Islet of Langerhans (tissue), 1 donor: ENCODE results near the gene KLF1.
"Not testable (repeated sequence)": the region's sequence is repeated elsewhere in the genome, so short reads cannot be mapped to it uniquely, and the experiment has no call there.

Experiments
- FAIRE-seq: peaks from one replicate; lab custom pipeline; 2011; peaks lifted over from hg19 to GRCh38; lab: Jason Lieb, UNC

The KLF1 gene

DNA sequence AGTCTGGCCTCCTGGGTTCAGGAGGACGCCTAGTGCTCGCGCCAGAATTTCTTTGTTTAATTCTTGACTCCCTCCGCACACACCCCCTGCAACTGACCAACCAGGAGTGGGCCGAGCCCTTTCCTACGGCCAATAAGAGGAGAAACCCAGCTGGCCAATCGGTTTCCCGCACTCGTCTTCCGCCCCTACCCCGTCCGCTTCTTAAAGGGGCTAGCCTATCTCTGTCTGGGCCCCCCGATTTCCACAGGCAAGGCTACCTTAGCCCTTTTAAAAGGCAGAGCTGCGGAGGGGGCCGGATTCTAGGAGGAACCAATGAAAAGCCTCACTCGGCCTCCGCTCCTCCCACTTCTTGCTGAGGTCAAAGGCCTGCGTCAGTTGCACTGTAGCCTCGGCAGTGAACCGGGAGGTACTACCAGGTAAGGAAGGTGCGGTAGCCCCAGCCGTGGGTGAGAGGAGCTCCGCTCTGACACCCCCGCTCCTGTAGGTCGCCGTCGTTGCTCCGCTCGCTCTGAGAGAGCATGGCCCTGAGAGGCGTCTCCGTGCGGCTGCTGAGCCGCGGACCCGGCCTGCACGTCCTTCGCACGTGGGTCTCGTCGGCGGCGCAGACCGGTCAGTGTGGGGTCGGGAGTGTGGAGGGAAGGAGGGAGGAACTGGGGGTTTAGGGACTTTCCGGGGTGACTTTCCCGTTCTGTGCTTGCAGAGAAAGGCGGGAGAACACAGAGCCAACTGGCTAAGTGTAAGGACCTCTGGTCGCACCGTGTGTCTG is 4.0 kb upstream of the KLF1 start, which contains the start of gene GCDH:
TSS of gene GCDH (plus strand) at position 374 of the 766 bp plus-strand sequence. CDS start at position 519, 145 bp downstream.
- peak; percentile 76 for FAIRE-seq

DNA sequence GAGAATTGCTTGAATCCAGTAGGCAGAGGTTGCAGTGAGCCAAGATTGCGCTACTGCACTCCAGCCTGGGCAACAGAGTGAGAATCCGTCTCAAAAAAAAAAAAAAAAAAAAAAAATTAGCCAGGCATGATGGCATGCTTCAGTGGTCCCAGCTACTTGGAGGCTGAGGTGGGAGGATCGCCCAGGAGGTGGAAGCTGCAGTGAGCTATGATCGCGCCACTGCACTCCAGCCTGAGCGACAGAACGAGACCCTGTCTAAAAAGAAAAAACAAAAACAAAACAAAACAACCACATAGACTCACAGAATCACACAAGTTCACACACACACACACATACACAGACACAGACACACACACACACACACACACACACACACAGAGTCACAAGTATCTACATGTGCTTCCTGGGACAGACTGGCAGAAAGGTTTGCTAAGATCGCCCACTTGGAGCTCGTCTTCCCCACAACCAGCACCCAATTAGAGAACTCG is 3.3 kb upstream of the KLF1 start:
- FAIRE-seq: not testable (repeated sequence)

DNA sequence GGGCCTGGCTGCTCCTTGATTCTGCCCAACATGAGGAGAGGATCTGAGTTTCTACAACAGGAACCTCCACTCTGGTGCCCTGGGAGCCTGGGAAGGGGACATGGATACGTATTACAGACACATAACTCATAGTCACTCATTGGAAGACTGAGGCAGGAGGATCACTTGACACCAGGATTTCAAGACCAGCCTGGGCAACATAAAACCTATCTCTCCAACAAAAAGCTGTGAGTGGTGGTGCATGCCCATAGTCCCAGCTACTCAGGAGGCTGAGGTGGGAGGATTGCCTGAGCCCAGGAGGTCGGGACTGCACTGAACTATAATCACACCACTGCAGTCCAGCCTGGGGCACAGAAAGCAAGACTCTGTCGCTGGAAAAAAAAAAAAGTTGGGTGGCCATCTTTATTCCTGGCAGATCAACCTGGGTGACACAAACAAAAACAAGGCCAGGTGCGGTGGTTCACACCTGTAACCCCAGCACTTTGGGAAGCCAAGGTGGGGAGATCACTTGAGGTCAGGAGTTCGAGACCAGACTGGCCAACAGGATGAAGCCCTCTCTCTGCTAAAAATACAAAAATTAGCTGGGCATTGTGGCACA is 1.1 kb upstream of the KLF1 start:
- no peak for FAIRE-seq

DNA sequence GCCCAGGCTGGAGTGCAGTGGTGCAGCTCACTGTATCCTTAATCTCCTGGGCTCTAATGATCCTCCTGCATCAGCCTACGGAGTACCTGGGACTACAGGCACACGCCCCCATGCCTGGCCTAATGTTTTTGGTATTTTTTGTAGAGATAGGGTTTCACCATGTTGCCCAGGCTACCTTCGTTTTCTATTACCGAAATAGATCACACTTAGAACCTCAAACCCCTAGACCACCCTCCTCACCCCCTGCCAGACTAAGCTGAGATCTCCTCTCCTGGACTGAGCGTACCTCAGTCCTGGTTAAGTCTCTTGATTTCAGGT is 391 bp downstream of the KLF1 start:
- FAIRE-seq: no peak

DNA sequence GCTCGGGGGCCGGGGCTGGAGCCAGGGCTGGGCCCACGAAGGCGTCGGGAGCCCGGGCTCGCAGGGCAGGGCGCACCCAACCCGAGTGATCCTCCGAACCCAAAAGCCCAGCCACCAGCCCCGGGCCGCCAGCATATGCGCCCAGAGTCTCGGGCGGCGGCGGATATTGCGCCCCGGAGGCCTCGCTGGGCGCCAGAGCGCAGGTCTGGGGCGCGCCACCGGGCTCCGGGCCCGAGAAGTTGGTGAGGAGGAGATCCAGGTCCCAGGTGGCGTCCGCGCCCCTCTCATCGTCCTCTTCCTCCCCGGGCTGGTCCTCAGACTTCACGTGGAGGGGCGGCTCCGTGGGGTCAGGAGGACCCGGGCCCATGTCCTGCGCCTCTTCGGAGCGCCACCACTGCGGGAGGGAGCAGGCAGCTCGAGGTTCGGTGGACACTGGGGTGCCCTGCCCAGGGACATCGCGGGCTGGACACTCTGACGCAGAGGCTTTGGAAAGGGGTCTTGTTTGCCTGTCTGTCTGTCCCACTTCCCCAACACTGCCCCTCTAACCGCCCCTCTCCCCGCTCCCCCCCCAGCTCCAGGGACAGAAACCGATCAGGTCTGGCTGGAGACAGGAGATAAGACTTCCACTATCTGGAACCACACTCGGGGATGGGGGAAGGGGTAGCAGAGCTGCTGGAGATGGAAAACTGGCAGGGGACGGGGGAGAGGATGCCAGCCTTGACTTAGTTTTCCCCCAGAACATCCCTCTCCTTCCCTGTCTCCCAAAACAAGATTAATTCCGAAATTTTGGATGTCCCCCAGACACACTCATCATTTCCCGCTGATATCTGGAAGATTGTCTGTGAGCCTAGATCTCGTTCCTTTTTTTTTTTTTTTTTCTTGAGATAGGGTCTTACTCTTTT is 1.0 kb downstream of the KLF1 start:
- no peak for FAIRE-seq

DNA sequence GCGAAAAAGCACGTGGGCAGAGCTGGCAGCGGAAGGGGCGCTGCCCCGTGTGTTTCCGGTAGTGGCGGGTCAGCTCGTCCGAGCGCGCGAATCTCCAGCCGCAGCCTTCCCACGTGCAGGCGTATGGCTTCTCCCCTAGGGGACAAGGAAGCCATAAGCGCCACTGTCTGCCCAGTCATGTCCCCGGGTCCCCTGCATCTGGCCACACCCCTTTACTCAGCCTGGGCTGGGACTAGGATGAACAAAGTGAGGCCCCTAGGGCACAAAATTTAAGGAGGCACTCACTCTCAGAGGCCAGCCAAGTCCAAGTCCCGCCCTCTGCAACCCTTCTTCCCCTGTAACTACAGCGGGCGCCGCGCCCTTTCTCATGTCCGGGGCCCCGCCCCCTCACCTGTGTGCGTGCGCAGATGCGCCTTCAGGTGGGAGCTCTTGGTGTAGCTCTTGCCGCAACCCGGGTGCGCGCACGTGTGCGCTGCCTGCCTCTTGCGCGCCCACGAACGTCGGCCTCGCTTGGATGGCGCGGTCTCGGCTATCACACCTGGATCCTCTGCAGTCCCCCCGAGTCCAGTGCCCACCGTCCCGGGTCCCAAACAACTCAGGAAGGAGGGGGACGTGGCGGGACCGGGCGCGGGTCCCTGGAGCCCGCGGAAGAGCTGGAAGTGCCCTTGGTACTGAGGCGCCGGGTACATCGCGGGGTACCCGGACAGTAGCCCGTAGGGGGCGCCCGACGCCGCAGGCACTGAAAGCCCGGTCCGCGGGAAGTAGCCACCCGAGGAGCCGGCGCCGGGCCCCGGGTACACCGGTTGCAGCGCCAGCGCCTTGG is 1.9 kb downstream of the KLF1 start:
- no peak for FAIRE-seq

DNA sequence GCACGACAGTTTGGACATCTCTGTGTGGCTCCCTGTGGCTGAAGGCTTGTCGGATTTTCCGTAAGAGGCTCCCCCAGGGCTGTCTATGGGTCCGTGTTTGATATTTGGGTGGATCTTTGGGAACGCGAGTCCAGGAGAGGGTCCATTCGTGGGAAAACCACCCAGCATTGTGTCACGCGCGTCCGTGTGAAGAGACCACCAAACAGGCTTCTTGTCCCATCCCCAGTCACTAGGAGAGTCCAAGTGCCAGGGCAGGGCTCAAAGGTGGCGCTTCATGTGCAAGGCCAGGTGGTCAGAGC is 2.4 kb downstream of the KLF1 start:
- no peak for FAIRE-seq

DNA sequence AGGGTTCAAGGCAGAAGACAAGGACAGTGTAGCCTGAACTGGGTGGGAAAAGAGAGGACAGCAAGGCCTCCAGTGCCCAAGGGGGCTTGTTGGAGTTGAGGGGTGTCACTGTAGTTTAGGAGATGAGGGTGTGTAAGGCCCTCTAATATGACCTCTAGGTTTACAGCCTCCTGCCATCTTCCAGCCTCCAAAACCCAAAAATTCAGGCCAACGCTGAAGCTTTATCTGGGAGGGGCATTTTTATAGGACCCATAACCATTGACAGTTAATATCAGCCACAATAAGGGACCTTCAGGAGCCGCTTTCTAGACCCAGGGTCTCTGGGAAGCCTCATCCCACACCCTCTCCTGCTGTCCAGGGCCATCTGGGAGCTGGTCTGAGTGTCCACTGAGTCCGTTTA is 2.8 kb downstream of the KLF1 start:
- no peak for FAIRE-seq

DNA sequence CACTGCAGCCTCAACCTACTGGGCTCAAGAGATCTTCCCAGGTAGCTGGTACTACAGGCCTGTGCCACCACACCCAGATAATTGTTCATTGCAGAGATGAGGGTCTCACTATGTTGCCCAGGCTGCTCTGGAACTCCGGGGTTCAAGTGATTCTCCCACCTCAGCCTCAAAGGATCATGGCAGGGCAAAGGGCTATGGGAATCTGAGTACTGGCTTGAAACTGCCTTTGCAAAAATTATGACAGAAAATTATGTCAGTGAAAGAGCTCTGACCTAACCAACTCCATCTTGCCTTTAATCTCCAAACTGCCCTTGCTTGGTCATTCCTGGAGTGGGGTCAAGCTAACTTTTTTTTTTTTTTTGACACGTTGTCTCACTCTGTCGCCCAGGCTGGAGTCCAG is 4.4 kb downstream of the KLF1 start:
- no peak for FAIRE-seq

DNA sequence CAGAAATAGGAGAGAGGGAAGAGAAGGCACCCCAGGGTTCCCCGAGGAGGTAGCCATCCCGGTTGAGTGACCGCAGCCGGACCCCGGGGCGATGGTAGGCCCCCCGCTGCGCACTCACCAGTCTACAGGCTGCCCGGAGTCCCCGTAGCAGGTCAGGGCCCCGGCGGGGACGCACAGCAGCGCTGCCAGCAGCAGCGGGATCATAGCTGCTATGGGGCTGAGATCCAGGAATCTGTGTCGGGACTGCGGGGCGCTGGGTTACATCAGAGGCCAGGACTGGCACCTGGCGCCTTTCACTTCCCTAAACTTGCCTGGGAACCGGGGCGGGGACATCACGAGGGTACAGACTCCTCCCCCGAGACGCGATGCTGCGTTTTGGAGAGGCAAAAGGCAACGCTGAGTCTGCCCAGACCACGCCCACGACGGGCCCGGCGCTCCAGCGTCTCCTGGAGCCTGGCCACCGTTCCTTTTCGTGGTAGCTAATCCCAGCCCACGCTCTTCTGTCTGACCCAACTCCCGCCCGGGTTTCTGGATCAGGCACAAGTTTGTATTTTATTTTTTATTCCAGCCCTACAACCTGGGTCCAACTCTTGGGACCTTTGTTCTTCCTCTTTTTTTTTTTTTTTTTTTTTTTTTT is 5.7 kb downstream of the KLF1 start, which contains the start of gene DNASE2:
TSS of gene DNASE2 (minus strand) at position 278 of the 637 bp plus-strand sequence. CDS start at position 204, 74 bp downstream.
- no peak for FAIRE-seq

DNA sequence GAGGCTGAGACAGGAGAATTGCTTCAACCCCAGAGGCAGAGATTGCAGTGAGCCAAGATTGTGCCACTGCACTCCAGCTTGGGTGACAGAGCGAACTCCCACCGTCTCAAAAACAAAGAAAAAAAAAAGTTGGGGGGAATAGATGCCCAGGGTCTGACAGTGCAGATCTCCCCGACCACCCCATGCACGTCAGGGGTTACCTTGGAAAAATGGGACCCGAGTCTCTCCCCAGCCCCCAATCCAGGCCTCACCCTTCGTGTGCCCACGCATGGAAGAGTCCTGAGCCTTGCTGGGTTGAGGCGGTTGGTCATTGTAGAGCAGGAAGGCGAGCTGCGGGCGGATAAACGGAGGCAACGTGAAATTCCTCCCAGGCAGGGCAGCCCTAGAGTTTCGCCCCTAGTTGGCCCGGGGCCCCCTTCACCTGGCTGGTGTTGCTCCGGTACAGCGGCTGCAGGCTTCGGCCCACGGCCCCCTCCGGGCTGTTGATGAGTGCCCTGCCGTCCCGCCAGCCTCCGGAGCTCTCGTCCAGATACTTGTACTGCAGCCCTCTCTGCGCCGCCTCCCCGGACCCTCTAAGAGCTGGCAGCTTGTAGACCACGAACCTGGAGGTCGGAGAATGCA is 6.3 kb downstream of the KLF1 start:
- no peak for FAIRE-seq

DNA sequence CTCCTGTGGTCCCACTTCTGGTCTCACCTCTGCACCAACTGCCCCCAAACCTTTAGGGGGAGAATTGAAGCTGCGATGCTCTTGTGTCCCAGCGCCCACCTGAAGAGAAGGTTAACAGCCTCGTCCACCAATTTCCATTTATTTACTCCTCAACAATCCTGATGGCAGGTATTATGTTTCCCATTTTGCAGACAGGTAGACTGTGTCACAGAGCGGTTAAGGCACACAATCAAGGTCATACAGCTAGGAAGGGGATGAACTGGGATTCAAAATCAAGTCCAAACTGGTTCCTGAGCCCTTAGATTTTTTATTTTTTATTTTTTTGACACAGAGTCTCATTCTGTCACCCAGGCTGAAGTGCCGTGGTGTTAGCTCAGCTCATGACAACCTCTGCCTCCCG is 11.9 kb downstream of the KLF1 start:
- no peak for FAIRE-seq

DNA sequence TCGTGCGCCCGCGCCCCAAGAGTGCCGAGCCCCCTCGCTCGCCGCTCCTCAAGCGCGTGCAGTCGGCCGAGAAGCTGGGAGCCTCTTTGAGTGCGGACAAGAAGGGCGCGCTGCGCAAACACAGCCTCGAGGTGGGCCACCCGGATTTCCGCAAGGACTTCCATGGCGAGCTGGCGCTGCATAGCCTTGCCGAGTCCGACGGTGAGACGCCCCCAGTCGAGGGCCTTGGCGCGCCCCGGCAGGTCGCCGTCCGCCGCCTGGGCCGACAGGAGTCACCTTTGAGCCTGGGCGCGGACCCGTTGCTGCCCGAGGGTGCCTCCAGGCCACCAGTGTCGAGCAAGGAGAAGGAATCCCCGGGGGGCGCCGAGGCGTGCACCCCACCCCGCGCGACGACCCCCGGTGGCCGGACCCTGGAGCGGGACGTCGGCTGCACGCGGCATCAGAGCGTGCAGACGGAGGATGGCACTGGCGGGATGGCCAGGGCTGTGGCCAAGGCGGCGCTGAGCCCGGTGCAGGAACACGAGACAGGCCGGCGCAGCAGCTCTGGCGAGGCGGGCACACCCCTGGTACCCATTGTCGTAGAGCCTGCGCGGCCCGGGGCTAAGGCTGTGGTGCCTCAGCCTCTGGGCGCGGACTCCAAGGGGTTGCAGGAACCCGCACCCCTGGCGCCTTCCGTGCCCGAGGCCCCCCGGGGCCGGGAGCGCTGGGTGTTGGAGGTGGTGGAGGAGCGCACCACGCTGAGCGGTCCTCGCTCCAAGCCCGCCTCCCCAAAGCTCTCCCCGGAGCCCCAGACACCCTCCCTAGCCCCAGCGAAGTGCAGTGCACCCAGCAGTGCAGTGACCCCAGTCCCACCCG is 12.9 kb downstream of the KLF1 start:
- FAIRE-seq: no peak

DNA sequence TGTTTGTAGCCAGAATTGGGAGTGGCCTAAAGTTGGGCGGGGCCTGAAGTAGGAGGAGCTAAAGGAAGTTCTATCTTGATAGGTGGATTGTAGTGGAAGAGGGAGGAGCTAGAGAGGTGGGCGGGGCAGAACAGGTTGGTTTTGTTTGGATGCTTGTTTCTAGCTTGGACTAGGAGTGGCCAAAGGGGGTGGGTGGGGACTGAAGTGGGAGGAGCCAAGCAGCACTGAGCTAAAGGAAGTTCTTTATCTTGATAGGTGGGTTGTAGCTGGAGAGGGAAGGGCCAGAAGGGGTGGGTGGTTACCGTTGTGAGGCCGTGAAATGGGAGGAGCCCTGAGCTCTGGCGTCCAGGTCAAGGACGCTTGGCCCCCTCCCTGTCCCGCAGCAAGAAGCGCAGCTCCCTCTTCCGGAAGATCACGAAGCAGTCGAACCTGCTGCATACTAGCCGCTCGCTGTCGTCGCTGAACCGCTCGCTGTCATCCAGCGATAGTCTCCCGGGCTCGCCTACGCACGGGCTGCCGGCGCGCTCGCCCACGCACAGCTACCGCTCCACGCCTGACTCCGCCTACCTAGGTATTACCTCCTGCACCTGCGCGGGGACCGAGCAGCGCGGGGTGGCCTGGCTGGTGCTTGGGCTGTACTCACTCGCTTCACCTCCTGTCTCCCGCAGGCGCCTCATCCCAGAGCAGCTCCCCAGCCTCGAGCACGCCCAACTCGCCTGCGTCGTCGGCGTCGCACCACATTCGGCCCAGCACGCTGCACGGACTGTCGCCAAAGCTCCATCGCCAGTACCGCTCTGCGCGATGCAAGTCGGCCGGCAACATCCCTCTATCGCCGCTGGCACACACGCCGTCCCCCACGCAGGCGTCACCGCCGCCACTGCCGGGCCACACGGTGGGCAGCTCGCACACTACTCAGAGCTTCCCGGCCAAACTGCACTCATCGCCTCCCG is 13.8 kb downstream of the KLF1 start:
- no peak for FAIRE-seq

DNA sequence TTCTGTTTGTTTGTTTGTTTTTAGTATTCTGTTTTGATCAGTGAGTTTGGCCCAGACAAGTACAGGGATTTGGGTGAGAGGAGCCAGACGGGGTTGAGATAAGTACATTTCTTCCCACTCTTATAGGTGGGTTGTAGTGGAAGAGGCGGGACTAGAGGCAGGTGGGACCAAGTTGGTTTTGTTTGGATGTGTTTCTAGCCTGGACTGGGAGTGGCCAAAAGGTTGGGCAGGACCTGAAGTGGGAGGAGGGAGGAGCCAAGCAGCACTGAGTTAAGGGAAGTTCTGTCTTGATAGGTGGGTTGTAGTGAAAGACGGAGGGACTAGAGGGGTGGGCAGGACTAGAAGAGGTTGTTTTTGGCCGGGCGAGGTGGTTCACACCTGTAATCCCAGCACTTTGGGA is 14.7 kb downstream of the KLF1 start:
- no peak for FAIRE-seq

DNA sequence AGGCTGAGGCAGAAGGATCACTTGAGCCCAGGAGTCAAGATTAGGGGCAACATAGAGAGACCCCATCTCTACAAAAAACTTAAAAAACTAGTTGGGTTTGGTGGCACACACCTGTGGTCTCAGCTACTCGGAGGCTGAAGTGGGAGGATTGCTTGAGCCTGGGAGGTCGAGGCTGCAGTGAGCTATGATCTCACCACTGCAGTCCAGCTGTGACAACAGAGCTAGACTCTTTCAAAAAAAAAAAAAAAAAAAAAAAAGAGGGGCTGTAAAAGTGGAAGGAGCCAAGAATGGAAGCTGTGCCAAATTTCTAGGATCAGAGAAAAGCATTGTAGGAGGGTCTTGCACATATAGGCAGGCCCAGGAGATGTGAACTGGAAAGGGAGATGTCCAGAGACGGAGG is 15.3 kb downstream of the KLF1 start:
- FAIRE-seq: no peak

DNA sequence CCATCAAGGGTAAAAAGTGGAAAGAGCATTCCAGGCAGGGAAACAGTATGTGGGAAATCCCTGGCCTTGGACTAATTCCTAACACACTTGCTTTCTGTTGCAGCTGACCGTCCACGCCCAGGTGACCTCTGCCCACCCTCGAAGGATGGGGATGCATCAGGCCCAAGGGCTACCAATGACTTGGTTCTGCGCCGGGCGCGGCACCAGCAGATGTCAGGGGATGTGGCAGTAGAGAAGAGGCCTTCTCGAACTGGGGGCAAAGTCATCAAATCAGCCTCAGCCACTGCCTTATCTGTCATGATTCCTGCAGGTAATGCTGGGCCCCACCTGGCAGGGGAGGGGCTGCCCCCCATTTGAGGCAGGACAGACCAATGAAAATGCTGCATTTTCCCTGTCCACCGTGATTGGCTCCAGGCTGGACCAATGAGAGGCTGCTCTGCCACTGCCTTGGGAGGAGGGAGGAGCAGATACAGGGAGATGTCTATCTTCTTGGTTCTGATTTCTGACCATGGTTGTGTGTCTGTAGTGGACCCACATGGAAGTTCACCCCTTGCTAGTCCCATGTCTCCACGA is 18.4 kb downstream of the KLF1 start:
- FAIRE-seq: no peak
